Measurements from ENCODE around the gene FECH.

DNA sequence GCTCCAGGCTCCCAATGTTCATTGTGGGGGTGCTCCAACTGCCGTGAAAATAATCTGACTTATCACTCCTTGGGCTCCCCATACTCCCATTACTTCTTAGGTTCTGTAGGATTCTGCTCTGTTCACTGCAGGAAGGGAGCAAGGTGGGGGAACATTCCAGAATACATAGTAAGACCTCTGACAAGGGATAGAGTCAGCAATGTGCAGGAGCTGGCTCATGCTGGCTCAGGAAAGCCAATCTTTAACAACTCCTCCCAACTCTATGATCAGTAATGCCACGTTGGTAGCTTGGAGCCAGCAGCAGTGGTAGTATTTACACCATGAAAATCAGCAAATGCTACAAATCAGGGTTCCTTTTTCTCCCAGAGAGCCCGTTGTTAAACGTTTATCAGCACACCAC, 44.4 kb downstream of the FECH start:
- TF ChIP-seq, protein P1, sequence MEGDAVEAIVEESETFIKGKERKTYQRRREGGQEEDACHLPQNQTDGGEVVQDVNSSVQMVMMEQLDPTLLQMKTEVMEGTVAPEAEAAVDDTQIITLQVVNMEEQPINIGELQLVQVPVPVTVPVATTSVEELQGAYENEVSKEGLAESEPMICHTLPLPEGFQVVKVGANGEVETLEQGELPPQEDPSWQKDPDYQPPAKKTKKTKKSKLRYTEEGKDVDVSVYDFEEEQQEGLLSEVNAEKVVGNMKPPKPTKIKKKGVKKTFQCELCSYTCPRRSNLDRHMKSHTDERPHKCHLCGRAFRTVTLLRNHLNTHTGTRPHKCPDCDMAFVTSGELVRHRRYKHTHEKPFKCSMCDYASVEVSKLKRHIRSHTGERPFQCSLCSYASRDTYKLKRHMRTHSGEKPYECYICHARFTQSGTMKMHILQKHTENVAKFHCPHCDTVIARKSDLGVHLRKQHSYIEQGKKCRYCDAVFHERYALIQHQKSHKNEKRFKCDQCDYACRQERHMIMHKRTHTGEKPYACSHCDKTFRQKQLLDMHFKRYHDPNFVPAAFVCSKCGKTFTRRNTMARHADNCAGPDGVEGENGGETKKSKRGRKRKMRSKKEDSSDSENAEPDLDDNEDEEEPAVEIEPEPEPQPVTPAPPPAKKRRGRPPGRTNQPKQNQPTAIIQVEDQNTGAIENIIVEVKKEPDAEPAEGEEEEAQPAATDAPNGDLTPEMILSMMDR (IDR thresholded peaks at IDR 0.05): no peak
- no peak for TF ChIP-seq EZH2 (IDR thresholded peaks at IDR 0.05; ENCODE audit: borderline replicate concordance, insufficient read depth, low read depth, low read length, poor library complexity, severe bottlenecking)

Measured in B cell (primary cell).